Suppressor macrophage treated with lipopolysaccharide for 1 hour (primary cell): Measurements from ENCODE around the gene CD101.
A peak's percentile ranks its signal among the peaks of the same experiment; 100 is the strongest.

Experiments used
- DNase-seq, 3 donors: peaks; one replicate each; pipeline ENCODE4 v3.0.0-alpha.2; 2020 to 2022

The CD101 gene

DNA sequence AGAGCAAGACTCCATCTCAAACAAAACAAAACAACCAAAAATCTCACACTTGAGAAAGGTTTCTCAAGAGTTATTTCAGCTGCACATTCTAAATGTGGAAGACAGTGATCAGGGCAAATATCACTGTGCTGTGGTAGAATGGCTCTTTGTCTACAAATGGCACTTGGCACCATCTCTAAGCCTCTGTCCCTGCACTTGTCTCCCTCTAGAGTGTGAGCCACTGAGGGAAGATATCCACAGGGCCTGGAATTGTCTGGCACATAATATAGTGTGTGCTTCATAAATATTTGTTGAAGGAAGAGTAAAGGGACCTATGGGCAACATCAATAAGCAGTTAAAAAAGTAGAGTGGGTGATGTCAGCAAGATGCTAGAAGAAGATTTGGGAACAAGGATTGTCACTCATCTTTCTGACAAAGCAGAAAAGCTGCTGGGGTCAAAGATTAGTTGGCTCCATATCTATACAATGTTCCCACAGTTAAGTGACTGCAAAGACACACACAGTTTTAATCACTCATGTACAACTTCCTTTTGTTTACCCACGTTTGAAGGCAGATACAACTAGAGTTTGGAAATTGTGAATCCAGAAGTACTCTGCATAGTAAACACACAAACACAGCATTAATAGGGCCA lies 19.1 kb downstream of the CD101 start:
- DNase-seq: no peak

DNA sequence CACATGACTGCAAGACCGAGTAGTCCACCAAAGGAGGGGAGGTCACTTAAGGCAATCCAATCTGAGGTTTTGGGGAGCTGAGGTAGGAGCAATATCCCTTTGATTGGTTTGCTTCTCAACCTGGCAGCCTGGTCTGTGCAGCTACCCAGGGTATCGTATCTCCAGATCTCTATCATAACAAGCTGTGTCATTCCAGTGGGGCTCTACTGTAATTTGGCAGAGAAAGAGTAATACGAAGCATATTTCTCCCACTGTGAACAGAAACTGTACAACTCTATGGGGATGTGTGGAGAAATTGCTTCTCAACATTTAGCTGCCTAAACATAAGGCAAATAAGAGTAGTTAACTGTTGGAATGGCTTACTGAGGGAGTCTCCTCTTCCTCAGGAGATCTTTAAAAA lies 20.6 kb downstream of the CD101 start:
- DNase-seq: no peak

DNA sequence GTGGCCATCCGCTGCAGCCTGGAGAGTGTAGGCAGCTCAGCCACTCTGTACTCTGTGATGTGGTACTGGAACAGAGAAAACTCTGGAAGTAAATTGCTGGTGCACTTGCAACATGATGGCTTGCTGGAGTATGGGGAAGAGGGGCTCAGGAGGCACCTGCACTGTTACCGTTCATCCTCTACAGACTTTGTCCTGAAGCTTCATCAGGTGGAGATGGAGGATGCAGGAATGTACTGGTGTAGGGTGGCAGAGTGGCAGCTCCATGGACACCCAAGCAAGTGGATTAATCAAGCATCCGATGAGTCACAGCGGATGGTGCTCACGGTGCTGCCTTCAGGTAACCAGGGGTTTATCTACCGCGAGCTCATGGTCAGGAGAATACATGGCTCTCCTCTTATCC lies 24.0 kb downstream of the CD101 start:
- no peak for DNase-seq

DNA sequence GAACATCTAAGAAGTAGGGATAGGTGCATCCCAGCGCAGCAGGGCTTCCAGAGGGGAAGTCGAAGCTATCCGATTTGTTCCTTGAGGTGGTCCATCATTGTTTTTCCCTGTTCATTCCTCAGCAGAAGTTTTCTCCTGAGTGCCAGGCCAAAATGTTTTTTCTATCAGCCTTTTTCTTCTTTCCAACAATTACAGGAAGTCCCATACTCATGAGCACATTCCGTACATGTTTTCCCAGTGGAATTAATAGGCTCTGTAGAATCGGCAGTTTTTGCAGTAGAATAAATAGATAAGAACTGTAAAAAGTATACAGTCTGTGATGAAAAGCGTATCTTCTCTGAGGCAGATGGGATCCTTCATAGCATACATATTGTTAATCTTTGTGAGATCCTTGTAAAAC lies 24.8 kb downstream of the CD101 start:
- DNase-seq: no peak

DNA sequence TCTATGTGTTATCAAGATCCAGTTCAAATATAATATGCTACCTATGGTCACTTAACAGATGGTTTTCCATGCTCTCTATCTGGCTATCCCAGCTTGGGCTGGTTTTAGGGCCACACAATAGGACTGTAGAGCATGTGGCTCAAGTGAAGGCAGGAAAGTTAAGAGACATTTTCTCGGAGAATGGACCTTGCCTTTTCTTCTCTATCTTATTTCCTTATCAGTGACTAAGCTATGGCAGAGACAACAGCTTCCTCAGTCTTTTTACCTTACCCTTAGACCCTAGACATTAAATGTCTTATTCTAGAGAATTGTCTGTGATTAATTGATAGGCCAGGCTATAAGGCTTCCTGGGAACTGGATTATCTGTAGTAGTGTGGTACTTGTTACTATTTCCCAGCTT lies 28.1 kb downstream of the CD101 start:
- no peak for DNase-seq

DNA sequence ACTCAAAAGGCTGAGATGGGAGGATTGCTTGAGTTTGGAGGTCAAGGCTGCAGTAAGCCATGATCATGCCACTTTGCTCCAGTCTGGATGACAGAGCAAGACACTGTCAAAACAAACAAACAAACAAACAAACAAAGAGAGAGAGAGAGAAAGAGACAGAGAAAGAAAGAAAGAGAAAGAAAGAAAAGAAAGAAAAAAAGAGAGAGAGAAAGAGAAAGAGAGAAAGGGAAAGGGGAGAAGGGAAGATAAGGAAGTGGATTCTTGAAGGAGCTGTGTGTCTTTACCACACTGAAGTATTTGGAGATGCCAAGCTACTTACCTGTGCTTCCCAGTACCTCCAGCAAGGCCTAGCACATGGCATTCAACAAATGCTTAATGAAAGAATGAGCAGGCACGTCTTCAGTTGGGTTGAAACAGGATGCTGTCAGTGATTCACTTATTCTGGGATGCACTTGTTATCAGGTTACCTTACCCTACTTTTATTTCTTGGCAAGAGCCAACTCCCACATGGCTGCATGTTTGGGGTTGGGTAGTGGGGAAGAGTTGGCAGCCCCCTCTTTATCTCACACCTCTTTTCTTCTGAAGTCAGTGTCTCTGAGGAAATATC lies 28.8 kb downstream of the CD101 start:
- DNase-seq: no peak

DNA sequence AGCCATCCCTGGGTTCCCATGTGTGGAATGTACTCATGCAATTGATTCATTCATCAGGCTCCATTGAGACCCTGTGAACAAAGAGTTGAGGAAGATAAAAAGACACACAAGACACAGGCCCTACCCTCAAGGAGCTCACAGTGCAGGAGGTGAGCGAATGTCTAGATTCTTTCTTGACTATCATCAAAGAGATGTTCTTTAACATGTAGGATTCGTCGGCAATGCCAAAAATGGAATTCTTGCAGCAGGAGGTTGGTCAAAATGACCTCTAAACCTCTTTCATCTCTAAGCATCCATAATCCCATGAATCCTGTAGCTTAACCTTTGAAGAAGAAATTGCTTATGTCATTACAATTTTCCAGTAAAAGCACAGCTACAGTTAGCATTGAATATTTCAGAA lies 30.7 kb downstream of the CD101 start:
- DNase-seq: no peak

DNA sequence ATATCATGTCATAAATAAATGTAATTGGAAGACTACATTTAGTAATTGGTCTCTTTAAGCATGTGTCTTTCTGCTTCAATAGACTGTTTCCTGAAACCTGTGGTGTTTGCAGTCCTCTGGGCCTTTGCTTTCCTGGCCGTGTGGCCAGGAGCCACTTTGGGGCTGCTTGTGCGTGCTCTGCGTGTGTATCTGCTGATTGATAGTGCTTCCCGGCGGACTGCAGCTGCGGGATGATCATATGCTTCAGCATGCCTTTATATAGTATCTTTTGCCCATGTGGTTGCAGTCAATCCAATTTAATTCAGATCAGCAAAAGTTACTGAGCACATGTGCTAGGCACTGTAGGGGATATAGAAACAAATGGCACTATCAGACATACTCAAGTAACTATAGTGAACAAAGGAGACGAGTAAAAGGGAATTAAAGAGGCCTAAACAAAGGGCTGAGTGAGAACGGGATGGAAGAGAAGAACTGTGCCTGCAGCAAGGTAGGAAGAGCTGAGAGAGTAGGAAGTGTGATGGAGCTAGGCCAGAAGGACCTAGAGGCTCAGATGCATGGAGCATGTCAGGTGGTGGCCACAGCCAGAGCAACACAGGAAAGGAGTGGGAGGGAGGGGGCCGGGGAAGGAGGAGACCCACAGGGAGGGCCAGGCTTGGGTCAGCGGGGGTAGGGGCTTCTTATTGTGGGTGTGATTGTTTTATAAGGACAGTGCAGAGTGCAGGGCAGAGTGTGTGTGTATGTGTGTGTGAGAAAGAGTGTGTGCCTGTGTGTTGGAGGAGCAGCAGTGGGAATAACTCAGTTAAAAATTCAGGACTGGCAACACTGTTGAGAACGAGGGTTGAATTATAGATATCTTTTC lies 31.4 kb downstream of the CD101 start:
- no peak for DNase-seq

DNA sequence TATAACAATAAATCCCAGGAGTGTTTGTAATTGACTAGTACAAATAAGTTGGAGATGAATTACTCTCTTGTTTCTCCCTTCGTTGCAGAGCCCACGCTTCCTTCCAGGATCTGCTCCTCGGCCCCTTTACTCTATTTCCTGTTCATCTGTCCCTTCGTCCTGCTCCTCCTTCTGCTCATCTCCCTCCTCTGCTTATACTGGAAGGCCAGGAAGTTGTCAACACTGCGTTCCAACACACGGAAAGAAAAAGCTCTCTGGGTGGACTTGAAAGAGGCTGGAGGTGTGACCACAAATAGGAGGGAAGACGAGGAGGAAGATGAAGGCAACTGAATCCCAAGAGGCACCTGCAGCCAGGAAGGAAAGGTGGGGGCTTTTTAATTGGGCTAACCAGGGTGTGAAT lies 32.2 kb downstream of the CD101 start:
- DNase-seq: no peak

DNA sequence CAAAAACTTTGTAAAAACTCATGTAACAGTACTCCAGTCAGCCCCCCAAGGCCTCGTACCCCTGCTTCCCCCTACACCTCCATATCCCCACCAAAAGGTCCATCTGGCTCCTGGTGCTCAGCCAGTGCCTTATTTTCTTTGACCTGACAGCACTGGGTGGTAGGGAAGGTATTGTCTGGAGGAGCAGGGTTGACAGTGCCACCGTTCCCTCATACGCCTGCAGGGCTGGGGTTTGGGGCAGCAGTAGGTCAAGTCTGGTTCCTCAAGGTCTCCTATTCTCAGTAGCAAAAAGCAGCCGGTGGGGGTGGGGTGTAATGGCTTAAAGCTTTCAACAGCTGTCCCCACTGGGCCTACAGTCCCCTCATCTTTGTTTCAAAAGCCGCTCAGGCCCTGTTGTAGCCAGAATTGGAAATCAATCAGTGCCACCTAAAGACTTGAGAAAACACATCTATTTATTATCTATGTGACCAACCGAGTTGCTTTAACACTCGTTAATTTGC lies 33.3 kb downstream of the CD101 start:
- no peak for DNase-seq

DNA sequence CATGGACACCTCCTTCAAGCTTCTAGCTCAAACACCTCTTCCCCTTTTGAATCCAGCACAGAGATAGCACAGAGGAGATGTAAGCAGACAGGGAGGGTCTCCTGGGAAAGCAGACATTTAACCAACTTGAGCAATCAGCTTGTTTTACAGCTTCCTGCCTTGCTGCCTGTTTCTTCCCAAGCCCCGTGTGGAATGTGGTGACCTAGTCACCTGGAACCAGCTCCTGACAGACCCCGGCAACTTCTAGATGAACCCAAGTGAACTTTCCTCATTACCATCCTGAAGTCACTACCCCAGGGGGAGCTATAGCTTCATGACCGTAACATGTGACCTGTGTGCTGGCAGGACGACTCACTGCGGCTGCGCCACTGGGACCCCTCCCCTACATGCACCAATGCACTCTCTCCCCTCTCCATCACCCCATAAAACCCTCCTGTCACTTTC lies 34.5 kb downstream of the CD101 start:
- DNase-seq: no peak

DNA sequence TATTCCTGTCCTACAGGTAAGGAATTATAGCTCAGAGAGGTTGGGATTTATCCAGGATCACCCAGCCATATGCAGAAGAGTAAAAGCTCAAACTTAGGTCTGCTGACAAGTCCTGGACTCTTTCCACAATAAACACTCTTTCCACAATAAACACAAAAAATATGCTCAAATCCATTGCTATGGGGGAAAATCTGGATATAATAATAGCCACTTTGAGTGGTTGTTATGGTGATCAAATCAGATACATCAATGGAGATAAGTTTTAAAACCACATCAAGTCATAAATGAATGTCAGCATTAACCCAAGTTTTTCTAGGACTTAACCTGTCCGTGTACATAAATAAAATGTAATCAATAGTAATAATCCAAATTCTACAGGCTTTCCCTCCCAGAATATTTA lies 36.2 kb downstream of the CD101 start:
- DNase-seq: no peak

DNA sequence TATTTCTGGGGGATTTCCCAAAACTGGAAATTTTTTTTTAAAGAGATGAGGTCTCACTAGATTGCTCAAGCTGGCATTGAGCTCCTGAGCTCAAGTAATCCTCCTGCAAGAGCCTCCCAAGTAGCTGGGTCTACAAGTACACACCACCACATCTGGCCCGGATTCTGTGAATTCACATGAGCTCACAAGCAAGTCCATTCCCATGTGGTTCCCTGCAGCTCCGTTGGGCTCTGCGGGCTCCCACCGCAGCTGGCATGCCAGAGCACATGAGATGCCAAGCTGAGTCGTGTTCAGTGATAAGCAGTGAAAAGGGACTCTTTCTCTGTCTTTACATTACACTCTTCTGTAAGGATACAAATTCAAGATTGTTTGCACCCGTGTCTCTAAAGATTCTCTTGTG lies 36.7 kb downstream of the CD101 start:
- peak in 2 of 3 donors; percentile 42 to 43 for DNase-seq

DNA sequence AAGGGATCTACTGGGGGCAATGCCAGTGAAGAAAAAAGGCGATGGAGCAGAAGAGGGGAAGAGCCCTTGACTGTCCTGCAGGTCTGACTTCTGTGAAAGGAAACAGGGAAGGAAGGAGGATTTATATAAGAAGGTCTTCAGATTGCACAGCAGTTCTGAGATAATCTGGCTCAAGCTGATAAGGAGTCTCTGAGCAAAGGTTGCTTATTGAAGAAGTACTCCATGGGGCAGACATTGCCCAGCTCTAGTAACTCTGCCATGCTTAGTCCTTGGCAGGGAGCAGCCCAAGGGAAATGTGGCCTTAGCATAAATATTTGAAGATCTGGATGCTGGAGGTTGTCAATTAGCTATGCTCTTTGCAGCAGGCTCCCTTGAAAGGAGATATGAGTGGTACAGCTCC lies 42.7 kb downstream of the CD101 start:
- no peak for DNase-seq

DNA sequence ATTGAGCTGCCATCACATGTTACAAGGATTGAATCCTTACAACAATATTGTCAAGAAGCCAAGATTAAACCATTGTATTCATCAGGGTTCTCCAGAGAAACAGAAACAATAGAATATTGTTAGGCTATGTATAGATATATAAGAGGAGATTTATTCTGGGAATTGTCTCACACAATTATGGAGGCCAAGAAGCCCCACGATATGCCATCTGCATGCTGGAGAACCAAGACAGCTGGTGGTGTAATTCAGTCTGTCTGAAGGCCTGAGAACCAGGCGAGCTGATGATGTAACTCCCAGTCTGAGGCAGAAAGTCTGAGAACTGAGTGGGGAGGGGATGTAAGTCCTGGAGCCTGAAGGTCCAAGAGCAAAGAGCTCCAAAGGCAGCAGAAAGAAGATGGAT lies 44.1 kb downstream of the CD101 start:
- DNase-seq: peak in 1 of 3 donors; percentile 16

DNA sequence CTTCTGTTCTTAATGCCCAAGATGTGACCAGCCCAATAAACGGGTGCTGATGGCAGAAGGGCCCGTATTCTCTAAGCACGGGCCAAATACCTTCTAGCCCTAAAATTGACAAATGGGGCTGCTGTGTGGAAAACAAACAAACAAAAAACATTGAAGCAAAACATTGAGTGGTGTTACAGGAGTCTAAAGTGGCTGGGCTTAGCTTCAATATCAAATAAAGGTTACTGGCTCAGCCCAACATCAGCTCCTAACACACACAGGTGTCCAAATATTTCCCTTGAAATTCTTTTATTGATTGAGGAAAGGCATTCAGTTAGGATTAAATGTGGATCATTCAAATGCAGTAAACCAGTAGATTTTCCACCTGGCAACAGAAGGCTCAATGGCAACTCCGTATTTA lies 45.2 kb downstream of the CD101 start:
- DNase-seq: no peak

DNA sequence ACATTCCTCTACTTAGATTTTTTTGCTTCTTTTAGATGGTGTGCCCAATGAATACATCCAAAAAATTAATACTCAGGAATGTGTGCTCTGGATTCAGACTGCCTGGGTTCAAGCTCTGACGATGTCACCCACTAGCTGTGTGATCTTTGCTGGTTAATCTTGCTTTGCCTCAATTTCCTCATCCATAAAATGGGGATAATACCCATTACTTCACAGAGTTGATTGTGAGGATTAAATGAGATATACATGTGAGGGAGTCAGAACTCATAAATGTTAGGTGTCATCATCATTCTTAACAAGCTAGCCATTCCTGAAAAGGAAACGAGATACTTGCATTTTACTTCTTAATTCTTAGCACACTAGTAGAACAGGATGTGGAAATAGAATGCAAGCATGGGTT lies 45.7 kb downstream of the CD101 start:
- no peak for DNase-seq

DNA sequence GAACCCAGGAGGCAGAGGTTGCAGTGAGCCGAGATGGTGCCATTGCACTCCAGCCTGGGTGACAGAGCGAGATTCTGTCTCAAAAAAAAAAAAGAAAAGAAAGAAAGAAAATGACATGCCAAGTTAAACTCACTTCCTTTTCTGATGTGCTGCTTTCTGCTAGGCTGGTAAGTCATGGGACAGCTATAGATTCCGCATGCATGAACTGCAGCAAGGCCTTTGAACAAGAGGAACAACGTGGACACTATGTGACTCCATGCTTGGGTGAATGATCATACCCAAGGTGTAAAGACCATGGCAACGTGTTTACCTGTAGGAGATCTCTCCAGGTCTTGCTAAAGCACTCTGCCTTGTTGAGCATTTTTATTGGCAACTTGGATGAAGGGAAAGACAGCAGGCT lies 48.3 kb downstream of the CD101 start:
- peak; percentile 47 to 66 (median 55) for DNase-seq

DNA sequence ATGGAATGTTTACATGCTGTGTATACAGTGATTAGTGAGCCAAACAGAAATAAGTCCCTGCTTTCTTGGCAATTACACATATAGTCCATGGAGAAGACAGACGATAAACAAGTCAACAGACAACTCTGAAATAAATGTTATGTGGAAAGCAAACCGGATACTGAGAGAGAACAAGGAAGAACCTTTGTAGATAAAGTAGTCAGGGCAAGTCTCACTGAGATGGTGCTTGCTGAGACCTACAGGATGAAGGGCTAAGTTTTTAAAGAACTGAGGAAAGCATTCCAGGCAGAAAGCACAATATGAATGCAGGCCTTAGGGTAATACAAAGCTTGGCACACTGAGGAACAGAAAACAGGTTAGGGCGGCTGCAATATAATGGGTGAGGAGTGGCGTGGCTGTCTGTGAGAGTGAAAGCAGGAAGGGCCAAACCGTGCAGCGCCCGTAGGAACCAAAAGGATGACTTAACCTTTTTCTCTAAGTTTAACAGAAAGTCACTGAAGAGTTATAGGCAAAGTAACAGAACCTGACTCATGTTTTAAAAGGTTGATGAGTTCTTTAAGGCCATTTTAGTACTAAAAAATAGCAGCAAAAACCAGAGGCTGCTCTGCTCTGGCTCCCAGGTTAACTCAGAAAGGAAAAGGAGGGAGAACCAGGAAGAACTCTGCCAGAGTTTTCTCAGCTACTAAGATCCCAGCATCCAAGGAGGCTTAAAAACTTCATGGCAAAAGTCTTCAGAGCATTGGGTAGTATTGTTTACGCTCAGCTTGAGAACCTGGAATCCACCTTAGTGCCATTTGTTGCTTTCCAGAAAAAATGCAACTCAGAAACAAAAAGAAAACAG lies 49.9 kb downstream of the CD101 start:
- peak; percentile 30 to 56 (median 41) for DNase-seq

DNA sequence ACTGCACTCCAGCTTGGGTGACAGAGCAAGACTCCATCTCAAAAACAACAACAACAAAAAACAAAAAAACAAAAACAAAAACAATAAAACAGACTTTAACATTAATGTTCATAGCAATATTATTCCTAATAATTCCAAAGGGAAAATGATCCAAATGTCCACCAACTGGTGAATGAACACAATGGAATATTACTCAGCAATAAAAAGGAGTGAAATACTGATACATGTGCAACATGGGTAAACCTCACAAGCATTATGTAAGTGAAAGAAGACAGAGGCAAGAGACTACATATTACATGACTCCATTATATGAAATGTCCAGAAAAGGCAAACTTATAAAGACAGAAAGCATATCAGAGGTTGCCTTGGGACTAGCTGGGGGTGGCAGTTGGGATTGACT lies 52.5 kb downstream of the CD101 start:
- no peak for DNase-seq

DNA sequence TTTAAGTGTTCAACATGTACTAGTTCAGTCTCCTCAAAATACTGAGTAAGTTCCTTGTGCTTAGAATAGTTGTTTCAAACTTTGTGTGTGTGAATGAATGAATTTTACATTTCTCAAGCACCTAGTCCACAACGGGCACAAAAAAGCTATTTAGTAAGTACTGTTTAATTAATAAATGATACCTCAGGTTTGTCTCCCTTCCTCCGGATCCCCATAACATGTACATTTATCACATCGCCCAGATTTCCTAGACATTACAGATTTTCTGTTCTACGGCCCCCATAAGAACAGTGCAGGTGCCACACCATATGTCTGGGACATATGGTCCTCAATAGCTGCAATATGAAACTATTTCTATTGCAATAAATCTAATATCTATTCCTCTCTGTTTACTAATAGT lies 57.2 kb downstream of the CD101 start:
- DNase-seq: no peak

DNA sequence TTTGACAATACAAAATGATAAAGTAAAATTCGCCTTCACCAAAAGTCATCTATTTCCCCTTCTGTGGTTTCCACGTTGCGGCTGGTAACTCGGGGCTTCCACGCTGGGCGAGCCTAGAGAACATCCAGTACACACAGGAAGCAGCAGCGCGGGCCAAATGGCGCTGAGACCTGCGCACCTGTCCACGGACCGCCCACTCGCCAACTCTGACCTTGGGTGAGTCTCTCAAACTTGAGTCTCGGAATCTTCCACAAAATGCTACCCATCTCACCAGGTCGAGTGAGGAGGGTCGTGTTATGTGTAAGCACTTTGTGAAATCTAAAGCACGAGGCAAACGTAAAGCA lies 57.7 kb downstream of the CD101 start:
- peak in 2 of 3 donors; percentile 14 to 22 for DNase-seq
